GM23338 (cell line): ENCODE results near the gene ANO10. TPM values are rescaled to one million over a fixed set of nuclear protein-coding genes. Genes with fewer than 3 reads are reported as not detected.

ENCODE experiments used
- ATAC-seq: fragments of 200-7000 bp; cut with Tn5 transposase; 3 replicates; pipeline ENCODE4 v1.9.1; 2020
- DNase-seq: peaks from one replicate; pipeline ENCODE4 v3.0.0-alpha.2; 2015; ENCODE audit warnings: low spot score
- H2AFZ ChIP-seq: fragments of 200-600 bp; sonication (generic); 2 replicates; pipeline ENCODE4 v1.8.0; 2016; ENCODE audit warnings: antibody characterized with exemption, mild to moderate bottlenecking, moderate library complexity
- H3F3A ChIP-seq: fragments of 200-600 bp; sonication (generic); replicated peaks from 2 replicates; pipeline ENCODE4 v1.8.0; 2017; ENCODE audit warnings: antibody characterized with exemption, mixed run types, low read depth
- H3K27ac ChIP-seq: fragments of 200-600 bp; sonication (generic); 2 replicates; pipeline ENCODE4 v1.6.1; 2016; ENCODE audit warnings: low read depth
- H3K27me3 ChIP-seq: fragments of 200-600 bp; sonication (generic); 2 replicates; pipeline ENCODE4 v1.8.0; 2016; ENCODE audit warnings: mild to moderate bottlenecking, mixed run types, moderate library complexity; ENCODE audit not compliant: insufficient read depth
- H3K36me3 ChIP-seq: fragments of 200-600 bp; sonication (generic); 2 replicates; pipeline ENCODE4 v1.8.0; 2016; ENCODE audit warnings: mild to moderate bottlenecking; ENCODE audit not compliant: insufficient read depth
- H3K4me1 ChIP-seq: fragments of 200-600 bp; sonication (generic); 2 replicates; pipeline ENCODE4 v1.8.0; 2016; ENCODE audit warnings: mild to moderate bottlenecking, moderate library complexity; ENCODE audit not compliant: insufficient read depth
- H3K4me2 ChIP-seq: fragments of 200-600 bp; sonication (generic); 2 replicates; pipeline ENCODE4 v1.7.1; 2017; ENCODE audit warnings: mixed run types
- H3K4me3 ChIP-seq: fragments of 200-600 bp; sonication (generic); 2 replicates; pipeline ENCODE4 v1.6.1; 2016; ENCODE audit warnings: mixed run types
- H3K79me2 ChIP-seq: fragments of 200-600 bp; sonication (generic); replicated peaks from 2 replicates; pipeline ENCODE4 v1.8.0; 2017; ENCODE audit warnings: mild to moderate bottlenecking; ENCODE audit not compliant: insufficient read depth
- H3K9me2 ChIP-seq: fragments of 200-600 bp; sonication (generic); 2 replicates; pipeline ENCODE4 v1.8.0; 2017; ENCODE audit not compliant: insufficient read depth
- H4K20me1 ChIP-seq: fragments of 200-600 bp; sonication (generic); replicated peaks from 2 replicates; pipeline ENCODE4 v1.8.0; 2017; ENCODE audit warnings: mild to moderate bottlenecking; ENCODE audit not compliant: insufficient read depth
- H3K27ac Mint-ChIP-seq: 2 replicates; pipeline ENCODE4 v1.8.0; 2020; ENCODE audit warnings: inconsistent platforms, mild to moderate bottlenecking, moderate library complexity, mixed read lengths
- H3K27me3 Mint-ChIP-seq: 3 replicates; pipeline ENCODE4 v1.8.0; 2022; ENCODE audit warnings: low read depth, mild to moderate bottlenecking, moderate library complexity, mixed read lengths, inconsistent platforms; ENCODE audit not compliant: insufficient read depth, poor library complexity
- H3K36me3 Mint-ChIP-seq: 3 replicates; pipeline ENCODE4 v1.8.0; 2021; ENCODE audit warnings: low read depth, mild to moderate bottlenecking, inconsistent platforms, moderate library complexity, mixed read lengths
- H3K4me1 Mint-ChIP-seq: 3 replicates; pipeline ENCODE4 v1.8.0; 2020; ENCODE audit warnings: mild to moderate bottlenecking, inconsistent platforms, mixed read lengths
- H3K4me3 Mint-ChIP-seq: 3 replicates; pipeline ENCODE4 v1.8.0; 2021; ENCODE audit warnings: moderate library complexity, mild to moderate bottlenecking, inconsistent platforms, mixed read lengths
- H3K9me3 Mint-ChIP-seq: 3 replicates; pipeline ENCODE4 v1.8.0; 2020; ENCODE audit warnings: moderate library complexity, mild to moderate bottlenecking, inconsistent platforms, mixed read lengths
- CREB1 ChIP-seq: fragments of 250-450 bp; sonication (Bioruptor Pico); IDR thresholded peaks from 2 replicates; pipeline ENCODE4 v1.5.0; 2020; ENCODE audit warnings: low read depth, mild to moderate bottlenecking, moderate library complexity
- ETS1 ChIP-seq: IDR thresholded peaks from 2 replicates; pipeline ENCODE4 v1.6.1; 2016; ENCODE audit warnings: antibody characterized with exemption
- EZH2phosphoT487 ChIP-seq: fragments of 200-600 bp; sonication (generic); IDR thresholded peaks from one replicate; pipeline ENCODE4 v1.8.1; 2018; ENCODE audit warnings: antibody characterized with exemption; ENCODE audit not compliant: unreplicated experiment
- POLR2AphosphoS5 ChIP-seq: IDR thresholded peaks from 2 replicates; pipeline ENCODE4 v1.6.1; 2016; ENCODE audit warnings: antibody characterized with exemption, low read depth
- ZNF462 ChIP-seq: fragments of 250-450 bp; sonication (Bioruptor Pico); IDR thresholded peaks from 2 replicates; pipeline ENCODE4 v1.5.0; 2020; ENCODE audit warnings: mild to moderate bottlenecking, moderate library complexity
- polyA plus RNA-seq: library from polyadenylated mRNA; unstranded; fragments of >200 nt; fragmentation: Nextera tagmentation; extraction: Ambion mirVana; gene quantifications from 2 replicates; pipeline ENCODE4 v1.2.1, GENCODE V29; 2016
- total RNA-seq: library from RNA; depleted of rRNA; stranded (reverse); fragments of >200 nt; shearing (Covaris generic); gene quantifications from 2 replicates; pipeline ENCODE4 v1.2.3, GENCODE V29; 2014

ANO10 gene
- total and polyA plus RNA-seq, 2 experiments from 2014 or later, result 29.2 to 48.1 TPM

DNA sequence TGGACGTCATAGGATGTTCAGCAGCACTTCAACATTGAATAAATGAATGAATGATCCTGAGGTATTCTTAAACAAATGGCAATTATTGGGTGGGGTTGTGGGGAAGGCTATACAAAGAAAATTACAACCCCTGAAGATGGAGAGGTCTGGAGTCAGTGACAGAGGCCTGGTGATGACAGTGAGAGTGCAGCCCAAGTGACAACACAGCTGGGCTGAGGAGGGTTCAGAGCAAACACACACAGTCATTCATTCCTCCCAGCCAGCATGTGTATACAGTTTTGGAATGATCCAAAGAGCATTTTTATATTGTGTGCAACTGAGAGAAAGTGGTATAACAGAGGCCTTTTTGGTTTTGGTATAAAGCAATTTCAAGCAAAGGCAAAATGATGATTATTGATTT, 148.1 kb downstream of the ANO10 start:
- Mint-ChIP-seq H3K27me3 (peaks cover 7% of the 10 kb centered on the region), H3K4me3 (no peak overlapping the region), H3K4me1 (peaks cover 13% of the 10 kb centered on the region; the same call in 2 of the 3 replicates), H3K9me3 (no peaks in the 10 kb centered on the region), H3K36me3 (no peaks in the 10 kb centered on the region), H3K27ac (no peak overlapping the region)
- Histone ChIP-seq H3K79me2 (0 out of 2 replicates have a peak, but pooled peaks cover 2% of the 10 kb centered on the region), H3K36me3 (no peaks in the 10 kb centered on the region), H4K20me1 (peaks cover 17% of the 10 kb centered on the region), H3K4me2 (no peak overlapping the region), H3K27ac (no peak overlapping the region), H3K4me3 (no peak overlapping the region), H3K9me2 (no peaks in the 10 kb centered on the region), H3F3A (no peaks in the 10 kb centered on the region), H2AFZ (no peak overlapping the region), H3K4me1 (peaks cover 9% of the 10 kb centered on the region), H3K27me3 (peaks cover 24% of the 10 kb centered on the region)
- ATAC-seq (no peak), DNase-seq (no peak)
- no peak for TF ChIP-seq POLR2AphosphoS5

- H4K20me1 ChIP-seq, result peaks cover 12% of the 10 kb centered on the region
- no peak overlapping the region for H3K4me2 ChIP-seq
- peaks cover 7% of the 10 kb centered on the region for H3K27me3 Mint-ChIP-seq
- no peaks in the 10 kb centered on the region for H3F3A ChIP-seq
- H3K79me2 ChIP-seq, result 0 out of 2 replicates have a peak, but pooled peaks cover 2% of the 10 kb centered on the region
- H3K27ac ChIP-seq, result no peak overlapping the region
- DNase-seq, result no peak
- H3K27me3 ChIP-seq, result peaks cover 20% of the 10 kb centered on the region
- no peak overlapping the region for H3K4me3 ChIP-seq
- TF ChIP-seq ZNF462 (CRISPR knock-in tag), result no peak
- TF ChIP-seq CREB1 (CRISPR knock-in tag), result no peak
- TF ChIP-seq ETS1, result no peak
- TF ChIP-seq POLR2AphosphoS5, result no peak
- TF ChIP-seq EZH2phosphoT487, result no peak
- H2AFZ ChIP-seq, result no peak overlapping the region
- H3K4me1 Mint-ChIP-seq, result peaks cover 8% of the 10 kb centered on the region; the same call in 2 of the 3 replicates
- no peaks in the 10 kb centered on the region for H3K9me2 ChIP-seq
- no peak overlapping the region for H3K4me3 Mint-ChIP-seq
- H3K9me3 Mint-ChIP-seq, result no peaks in the 10 kb centered on the region
- no peak overlapping the region for H3K27ac Mint-ChIP-seq
- ATAC-seq, result peak; percentile 55
- H3K4me1 ChIP-seq, result peaks cover 5% of the 10 kb centered on the region
- H3K36me3 Mint-ChIP-seq, result no peaks in the 10 kb centered on the region
- H3K36me3 ChIP-seq, result no peaks in the 10 kb centered on the region
Observed at GRCh38 chr3:43473244-43473643, 148.6 kb downstream of the ANO10 start.
